Measurements from ENCODE around the gene SLC38A7. TPM values are rescaled to one million over a fixed set of nuclear protein-coding genes. Genes with fewer than 3 reads are reported as not detected.

Gene SLC38A7
- total RNA-seq, 1 experiment from 2014 or later, result 26.6 TPM

DNA sequence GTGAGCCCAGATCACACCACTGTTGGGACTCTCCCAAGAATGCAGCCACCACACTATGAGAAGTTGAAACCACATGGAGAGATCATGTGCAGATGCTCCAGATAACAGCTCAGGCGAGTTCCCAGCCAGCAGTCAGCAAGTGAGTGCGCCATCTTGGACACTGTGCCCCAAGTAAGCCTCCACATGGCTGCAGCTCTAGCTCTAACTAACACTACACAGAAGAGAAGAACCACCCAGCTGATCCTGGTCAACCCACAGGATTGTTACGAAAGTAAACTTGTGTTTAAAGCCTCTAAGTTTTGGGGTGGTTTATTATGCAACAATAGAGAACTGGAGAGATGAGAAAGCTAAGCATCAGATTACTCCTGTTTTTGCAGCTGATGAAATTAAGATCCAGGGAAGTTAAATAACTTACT lies 25.8 kb downstream of the SLC38A7 start:
- Histone ChIP-seq H3K79me1 (ENCODE audit: insufficient read depth, low read depth, low read length, poor library complexity, severe bottlenecking) (no peaks in the 10 kb centered on the region), H4K20me1 (ENCODE audit: control insufficient read depth, insufficient read depth, insufficient read length) (no peaks in the 10 kb centered on the region), H3K56ac (ENCODE audit: insufficient read length, low read depth, low read length) (no peak overlapping the region), H2AK5ac (ENCODE audit: insufficient read length, low read length) (no peak overlapping the region), H2BK20ac (ENCODE audit: low read depth, low read length, poor library complexity, severe bottlenecking) (no peak overlapping the region), H4K91ac (ENCODE audit: insufficient read length, low read depth, low read length) (no peak overlapping the region), H3K14ac (ENCODE audit: insufficient read depth, low read length) (no peak overlapping the region), H2BK15ac (ENCODE audit: low read depth, low read length) (no peak overlapping the region), H2BK5ac (ENCODE audit: insufficient read length, low read length) (no peak overlapping the region), H3K27ac (ENCODE audit: insufficient read length, low read depth, low read length) (no peak overlapping the region), H3K4me2 (ENCODE audit: insufficient read depth, insufficient read length, low read length) (no peak overlapping the region), H2BK120ac (ENCODE audit: low read depth, low read length, poor library complexity, severe bottlenecking) (no peak overlapping the region), H3K23me2 (ENCODE audit: insufficient read length, low read depth, low read length, poor library complexity, severe bottlenecking) (no peaks in the 10 kb centered on the region), H2AFZ (ENCODE audit: low read length) (no peak overlapping the region), H2BK12ac (ENCODE audit: insufficient read length, low read depth, low read length) (no peak overlapping the region), H4K8ac (replicated peaks; ENCODE audit: insufficient read length, low read depth, low read length) (no peak overlapping the region), H3T11ph (ENCODE audit: low read length) (no peak overlapping the region), H3K23ac (ENCODE audit: insufficient read length, low read depth, low read length) (no peak overlapping the region), H3K9me3 (ENCODE audit: control insufficient read depth, low read depth, low read length) (no peaks in the 10 kb centered on the region), H3K4me1 (ENCODE audit: insufficient read depth, low read length) (no peaks in the 10 kb centered on the region), H3K9ac (ENCODE audit: extremely low read depth, insufficient read length, low read length) (no peak overlapping the region), H3K4ac (ENCODE audit: low read depth, low read length) (no peak overlapping the region), H3K27me3 (ENCODE audit: insufficient read depth, low read length) (no peaks in the 10 kb centered on the region; the same call in 1 of the 2 replicates), H3K18ac (ENCODE audit: insufficient read length, low read depth, low read length) (no peak overlapping the region), H3K79me2 (ENCODE audit: insufficient read depth, low read length) (no peaks in the 10 kb centered on the region), H4K5ac (ENCODE audit: insufficient read length, low read depth, low read length) (no peak overlapping the region)
- WGBS (ENCODE audit: extremely low coverage, insufficient read length, low lambda C conversion rate), result no CpG with 5 or more reads among the region's 3 CpGs
- no peak overlapping the region for H3K27ac Mint-ChIP-seq
- H3K36me3 Mint-ChIP-seq (ENCODE audit: insufficient read depth in 1 of 3, low read depth in 3 of 3), result no peaks in the 10 kb centered on the region
- no peak overlapping the region for H3K4me3 Mint-ChIP-seq
- no peaks in the 10 kb centered on the region for H3K9me3 Mint-ChIP-seq
- peaks cover 8 to 17% of the 10 kb centered on the region in 2 experiments; a peak in 3 of 4 replicates for H3K4me1 Mint-ChIP-seq
- no peak for DNase-seq
- TF ChIP-seq, protein P1, sequence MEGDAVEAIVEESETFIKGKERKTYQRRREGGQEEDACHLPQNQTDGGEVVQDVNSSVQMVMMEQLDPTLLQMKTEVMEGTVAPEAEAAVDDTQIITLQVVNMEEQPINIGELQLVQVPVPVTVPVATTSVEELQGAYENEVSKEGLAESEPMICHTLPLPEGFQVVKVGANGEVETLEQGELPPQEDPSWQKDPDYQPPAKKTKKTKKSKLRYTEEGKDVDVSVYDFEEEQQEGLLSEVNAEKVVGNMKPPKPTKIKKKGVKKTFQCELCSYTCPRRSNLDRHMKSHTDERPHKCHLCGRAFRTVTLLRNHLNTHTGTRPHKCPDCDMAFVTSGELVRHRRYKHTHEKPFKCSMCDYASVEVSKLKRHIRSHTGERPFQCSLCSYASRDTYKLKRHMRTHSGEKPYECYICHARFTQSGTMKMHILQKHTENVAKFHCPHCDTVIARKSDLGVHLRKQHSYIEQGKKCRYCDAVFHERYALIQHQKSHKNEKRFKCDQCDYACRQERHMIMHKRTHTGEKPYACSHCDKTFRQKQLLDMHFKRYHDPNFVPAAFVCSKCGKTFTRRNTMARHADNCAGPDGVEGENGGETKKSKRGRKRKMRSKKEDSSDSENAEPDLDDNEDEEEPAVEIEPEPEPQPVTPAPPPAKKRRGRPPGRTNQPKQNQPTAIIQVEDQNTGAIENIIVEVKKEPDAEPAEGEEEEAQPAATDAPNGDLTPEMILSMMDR (conservative IDR thresholded peaks at IDR 0.05), result no peak
- peaks cover 10% of the 10 kb centered on the region for H3K27me3 Mint-ChIP-seq (ENCODE audit: low read depth)
